HepG2 (cell line): ENCODE data around the gene RASA2.

Experiments used
- CTCF ChIP-seq: sonication (generic); formaldehyde crosslinking; IDR thresholded peaks from 2 replicates; pipeline ENCODE4 v1.5.0; 2020; ENCODE audit warnings: mild to moderate bottlenecking, missing genetic modification reagents, moderate library complexity
- HOMEZ ChIP-seq: IDR thresholded peaks from 2 replicates; pipeline ENCODE4 v1.6.1; 2016; ENCODE audit warnings: low read depth
- JUND ChIP-seq: sonication (generic); formaldehyde crosslinking; IDR thresholded peaks from 2 replicates; pipeline ENCODE4 v1.8.0; 2022; ENCODE audit warnings: mild to moderate bottlenecking, missing genetic modification reagents
- RELA ChIP-seq: sonication (generic); formaldehyde crosslinking; IDR thresholded peaks from 2 replicates; pipeline ENCODE4 v1.4.0; 2020; ENCODE audit warnings: missing genetic modification reagents
- SIN3B ChIP-seq: fragments of 150-350 bp; IDR thresholded peaks from 2 replicates; pipeline ENCODE4 v1.6.1; 2014; ENCODE audit warnings: low read length
- SUZ12 ChIP-seq: fragments of 150-350 bp; IDR thresholded peaks from 2 replicates; pipeline ENCODE4 v1.6.1; 2014; ENCODE audit warnings: low read depth, low read length
- ZNF451 ChIP-seq: sonication (generic); formaldehyde crosslinking; IDR thresholded peaks from 2 replicates; pipeline ENCODE4 v1.5.0; 2020; ENCODE audit warnings: mild to moderate bottlenecking, missing genetic modification reagents

GRCh38 chr3:141602706-141603105 lies 115.9 kb downstream of the RASA2 start:
- TF ChIP-seq CTCF (no peak), ZNF451 (CRISPR knock-in tag) (no peak), JUND (CRISPR knock-in tag) (no peak), HOMEZ (CRISPR knock-in tag) (no peak), SUZ12 (no peak), RELA (CRISPR knock-in tag) (no peak), SIN3B (no peak)
